IPS DF 6.9 (cell line): ENCODE data around the gene PCBD1.

Experiments
- DNase-seq: peaks from one replicate; pipeline ENCODE4 v3.0.0-alpha.2; 2013; ENCODE audit warnings: low read depth, low spot score
- H3K27ac ChIP-seq: one replicate; pipeline ENCODE4 v1.5.1; 2013; ENCODE audit warnings: low read length, control low read depth
- H3K27me3 ChIP-seq: 2 replicates; pipeline ENCODE4 v1.6.1; 2013; ENCODE audit warnings: mild to moderate bottlenecking, low read length; ENCODE audit not compliant: control insufficient read depth, insufficient read depth
- H3K36me3 ChIP-seq: 2 replicates; pipeline ENCODE4 v1.6.1; 2013; ENCODE audit warnings: low read length; ENCODE audit not compliant: control insufficient read depth, insufficient read depth
- H3K4me1 ChIP-seq: 2 replicates; pipeline ENCODE4 v1.6.1; 2013; ENCODE audit warnings: low read length; ENCODE audit not compliant: control insufficient read depth, insufficient read depth
- H3K4me3 ChIP-seq: 2 replicates; pipeline ENCODE4 v1.5.1; 2013; ENCODE audit warnings: mild to moderate bottlenecking, low read length
- H3K9me3 ChIP-seq: 2 replicates; pipeline ENCODE4 v1.6.1; 2013; ENCODE audit warnings: low read length, inconsistent platforms; ENCODE audit not compliant: control insufficient read depth, insufficient read depth
- WGBS: extraction: QIAGEN DNeasy Blood & Tissue Kit; methylation state at CpG from one replicate; pipeline ENCODE4 v1.1.7; 2013; ENCODE audit warnings: mixed read lengths, missing lambda C conversion rate; ENCODE audit not compliant: insufficient read length, insufficient coverage; 5-methylcytosine and 5-hydroxymethylcytosine counted together

PCBD1 gene

DNA sequence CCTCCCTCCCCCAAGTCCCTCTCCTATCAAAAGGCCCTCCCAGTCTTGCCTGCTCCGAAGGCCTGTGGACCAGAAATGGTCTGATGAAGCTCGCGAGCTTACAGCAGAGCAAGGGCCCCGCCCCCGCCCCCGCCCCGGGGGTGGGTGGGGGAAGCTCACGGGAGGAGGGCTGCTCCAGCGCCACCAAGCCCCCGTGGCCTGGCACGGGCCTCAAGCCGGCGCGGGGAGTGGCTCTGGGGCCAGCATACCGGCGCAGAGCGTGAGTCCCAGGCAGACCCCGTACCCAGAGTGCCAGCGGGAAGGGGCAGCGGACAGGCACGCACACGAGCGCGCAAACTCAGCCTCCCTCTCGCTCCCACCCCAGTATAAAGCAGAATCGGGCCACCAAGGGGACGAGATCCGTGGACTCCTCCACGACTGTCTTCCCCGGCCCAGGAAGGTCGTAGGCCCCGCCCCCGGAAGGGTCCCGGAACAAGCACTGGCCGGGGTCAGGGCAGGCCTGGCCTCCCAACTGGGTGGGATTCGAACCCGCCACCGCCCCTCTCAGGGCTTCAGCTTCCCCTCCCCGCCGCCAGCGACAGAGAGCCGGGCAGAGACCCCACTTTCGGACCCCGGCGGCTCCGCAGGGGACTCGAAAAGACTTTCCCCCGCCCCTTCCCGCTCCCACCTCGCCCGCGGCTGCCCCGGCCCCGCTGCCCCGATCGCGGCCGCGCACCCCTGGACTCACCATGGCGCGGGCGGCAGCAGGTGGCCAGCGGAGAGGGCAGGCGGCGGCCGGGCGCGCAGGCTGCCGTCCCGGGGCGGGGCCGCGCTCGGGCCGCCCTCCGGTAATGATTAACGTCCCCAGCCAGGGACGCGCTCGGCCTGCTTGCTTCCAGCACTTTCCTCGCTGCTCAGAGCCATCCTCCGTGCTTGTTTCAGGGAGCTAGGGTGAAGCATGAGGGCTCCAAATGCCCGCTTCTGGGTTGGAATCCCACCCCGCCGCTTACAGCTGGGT is at the start of gene PCBD1:
Gene PCBD1, minus strand, starts transcription at position 762 of the 997 bp plus-strand sequence. Its CDS starts 32 bp downstream, at position 730.
- no peaks in the 10 kb centered on the region for H3K36me3 ChIP-seq
- H3K4me3 ChIP-seq = peak within 1 kb of the TSS; percentile 67; the same call in 1 of the 2 replicates
- H3K9me3 ChIP-seq = no peaks in the 10 kb centered on the region
- no peak for DNase-seq
- peaks cover 2% of the 10 kb centered on the region; the same call in 1 of the 2 replicates for H3K4me1 ChIP-seq
- no peak within 1 kb of the TSS for H3K27ac ChIP-seq
- WGBS = no CpG with 5 or more reads among the region's 85 CpGs
- H3K27me3 ChIP-seq = no peaks in the 10 kb centered on the region

DNA sequence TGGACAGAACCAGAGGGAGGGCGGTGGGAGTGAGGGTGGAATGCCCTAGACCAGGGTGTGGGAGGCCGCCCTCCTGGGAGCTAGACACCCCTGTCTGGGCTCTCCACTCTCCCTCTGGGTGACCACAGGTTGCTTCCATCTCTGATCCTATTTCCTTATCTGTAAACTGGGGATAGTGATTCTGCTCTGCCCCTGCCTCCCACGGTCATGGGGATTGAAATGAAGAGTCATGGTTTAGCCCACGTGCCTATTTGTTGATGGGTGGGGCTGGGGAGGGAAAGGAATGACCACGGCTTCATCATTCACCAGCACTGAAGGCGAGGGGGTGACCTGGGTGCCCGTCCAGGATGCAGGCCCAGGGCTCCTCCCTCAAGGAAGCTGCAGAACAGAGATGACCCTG is 49.3 kb upstream of the PCBD1 start:
- Histone ChIP-seq H3K27me3 (no peaks in the 10 kb centered on the region), H3K27ac (no peak overlapping the region), H3K4me3 (no peak overlapping the region), H3K9me3 (no peaks in the 10 kb centered on the region), H3K36me3 (no peaks in the 10 kb centered on the region), H3K4me1 (no peaks in the 10 kb centered on the region)
- no CpG with 5 or more reads among the region's 7 CpGs for WGBS
- DNase-seq = no peak

DNA sequence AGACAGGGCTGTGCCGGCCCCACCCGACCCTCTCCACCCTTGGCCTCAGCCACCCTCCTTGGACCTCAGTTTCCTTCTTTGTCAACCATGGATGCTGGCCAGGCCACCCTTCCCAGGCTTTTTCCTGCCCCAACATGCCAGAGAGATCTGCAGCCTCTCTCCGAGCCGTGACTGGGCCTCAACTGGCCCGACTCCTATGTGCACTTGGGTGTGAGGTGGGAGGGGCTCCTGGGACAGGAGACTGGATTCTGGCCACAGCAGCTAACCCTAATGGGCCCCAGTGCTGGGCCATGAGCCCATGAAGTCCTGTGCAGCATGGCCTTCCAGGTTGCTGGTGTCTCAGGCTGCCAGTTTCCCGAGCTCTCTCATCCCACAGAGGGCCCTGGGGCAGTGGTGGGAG is 47.7 kb upstream of the PCBD1 start:
- Histone ChIP-seq H3K4me1 (no peaks in the 10 kb centered on the region), H3K9me3 (no peaks in the 10 kb centered on the region), H3K27ac (no peak overlapping the region), H3K4me3 (no peak overlapping the region), H3K36me3 (no peaks in the 10 kb centered on the region), H3K27me3 (no peaks in the 10 kb centered on the region)
- no CpG with 5 or more reads among the region's 6 CpGs for WGBS
- no peak for DNase-seq

DNA sequence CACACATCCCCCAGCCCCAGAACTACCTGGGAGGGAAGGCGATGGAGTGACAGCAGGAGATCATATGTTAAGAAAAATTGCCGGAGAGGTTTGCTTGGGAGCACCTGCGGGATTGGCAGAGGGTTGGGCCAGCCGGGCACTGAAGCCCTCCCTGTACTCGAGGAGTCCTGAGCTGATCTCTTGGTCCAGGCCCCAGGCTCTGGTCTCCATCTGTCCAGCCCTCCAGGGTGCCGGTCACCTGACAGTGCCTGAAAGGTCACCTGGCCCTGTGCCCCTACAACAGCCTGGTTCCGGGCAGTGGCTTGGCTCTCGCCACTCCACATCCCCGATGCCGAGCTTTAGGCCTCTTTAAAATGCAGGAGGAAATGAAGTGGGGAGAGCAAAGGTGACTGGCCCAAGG is 47.3 kb upstream of the PCBD1 start:
- no peak overlapping the region for H3K4me3 ChIP-seq
- no peak for DNase-seq

DNA sequence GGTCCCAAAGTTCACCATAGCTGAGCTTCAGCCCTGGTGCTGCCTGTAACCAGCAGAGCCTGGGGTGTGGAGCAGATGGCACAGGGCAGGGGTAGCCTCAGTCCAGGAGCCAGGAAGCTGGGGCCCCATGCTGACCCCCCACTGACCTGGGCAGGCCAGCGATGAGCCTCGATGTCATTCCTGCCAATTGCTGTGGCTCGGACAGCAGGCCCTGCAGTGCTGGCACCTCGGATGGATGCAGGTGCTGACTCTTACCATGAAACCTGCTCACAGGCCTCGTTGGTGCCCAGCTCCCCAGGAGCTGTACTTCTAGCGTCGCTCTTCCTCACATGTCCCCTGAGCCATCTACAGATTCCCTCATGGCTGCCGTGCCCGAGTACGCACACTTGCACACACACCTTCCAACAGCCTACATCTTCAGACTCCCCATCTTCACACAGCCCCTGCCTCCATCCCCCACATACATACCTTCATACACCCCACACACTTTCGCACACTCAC is 46.8 kb upstream of the PCBD1 start:
- Histone ChIP-seq H3K9me3 (no peaks in the 10 kb centered on the region), H3K4me3 (no peak overlapping the region), H3K4me1 (no peaks in the 10 kb centered on the region), H3K36me3 (no peaks in the 10 kb centered on the region), H3K27ac (no peak overlapping the region), H3K27me3 (no peaks in the 10 kb centered on the region)
- 100% methylated on average over 1 of the region's 11 CpGs for WGBS
- DNase-seq = no peak

More for the DNA sequence above, 47.3 kb upstream of the PCBD1 start:
- no peak overlapping the region for H3K27ac ChIP-seq
- WGBS = no CpG with 5 or more reads among the region's 10 CpGs
- no peaks in the 10 kb centered on the region for H3K36me3 ChIP-seq
- no peaks in the 10 kb centered on the region for H3K9me3 ChIP-seq
- no peaks in the 10 kb centered on the region for H3K4me1 ChIP-seq
- H3K27me3 ChIP-seq = no peaks in the 10 kb centered on the region

DNA sequence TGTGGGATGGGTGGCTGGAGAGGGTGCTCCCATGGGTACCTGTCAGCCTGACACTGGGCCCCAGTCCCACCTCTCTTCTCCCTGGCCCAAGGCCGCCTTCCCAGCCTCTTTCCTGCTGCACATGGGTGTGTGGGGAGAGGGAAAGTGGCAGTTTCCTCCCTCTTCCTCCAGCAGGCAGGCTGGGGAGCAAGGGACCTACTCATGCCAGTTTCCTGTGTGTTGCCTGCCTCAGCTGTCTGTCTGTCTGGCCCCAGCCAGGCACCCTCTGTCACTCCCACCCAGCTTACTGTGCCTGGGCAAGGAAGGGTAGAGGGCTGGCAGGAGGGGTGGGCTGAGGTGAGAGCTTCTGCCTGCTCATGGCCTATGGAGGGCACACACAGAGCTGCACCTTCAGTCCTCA is 46.3 kb upstream of the PCBD1 start:
- Histone ChIP-seq H3K36me3 (no peaks in the 10 kb centered on the region), H3K27ac (no peak overlapping the region), H3K27me3 (no peaks in the 10 kb centered on the region), H3K9me3 (no peaks in the 10 kb centered on the region), H3K4me3 (no peak overlapping the region), H3K4me1 (no peaks in the 10 kb centered on the region)
- WGBS = no CpG with 5 or more reads among the region's 1 CpG
- DNase-seq = no peak

DNA sequence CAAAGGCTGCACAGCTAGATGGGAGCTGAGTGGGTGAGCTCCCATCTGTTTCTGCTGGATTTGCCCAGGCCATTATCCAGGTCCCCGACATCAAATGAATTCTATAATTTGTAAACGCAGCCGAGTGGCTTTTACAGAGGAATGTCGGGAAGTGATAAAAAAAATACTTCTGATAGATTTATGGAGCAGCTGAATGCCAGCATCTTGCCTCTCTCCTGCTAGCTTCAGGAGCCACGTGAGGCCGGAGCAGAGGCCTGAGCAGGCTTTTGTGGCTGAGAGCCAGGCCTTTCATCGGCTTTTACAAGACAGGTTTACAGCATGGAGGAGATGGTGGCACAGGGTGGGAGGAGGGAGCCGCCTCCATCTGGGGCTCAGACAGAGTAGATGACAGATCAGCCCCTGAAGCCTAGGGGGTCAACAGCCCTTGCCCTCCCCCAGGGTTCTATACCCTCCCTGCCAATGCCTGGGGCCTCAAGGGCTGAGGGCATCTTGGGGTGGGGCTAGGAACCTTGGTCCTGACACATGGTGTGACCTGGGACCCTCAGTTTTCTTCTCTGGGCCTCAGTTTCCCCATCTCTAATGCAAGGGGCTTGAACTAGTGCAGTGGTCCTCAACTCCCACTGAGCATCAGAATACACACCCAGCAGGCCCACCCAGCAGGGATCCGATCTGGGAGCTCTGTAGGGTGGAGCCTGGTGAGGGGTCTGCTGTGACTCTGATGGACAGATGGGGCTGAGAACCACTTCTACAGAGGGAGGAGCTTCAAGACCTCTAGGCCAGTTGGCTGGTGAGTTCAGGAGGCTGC is 44.2 kb upstream of the PCBD1 start:
- H3K4me1 ChIP-seq = no peaks in the 10 kb centered on the region
- no peaks in the 10 kb centered on the region for H3K9me3 ChIP-seq
- WGBS = no CpG with 5 or more reads among the region's 9 CpGs
- no peak overlapping the region for H3K4me3 ChIP-seq
- no peaks in the 10 kb centered on the region for H3K27me3 ChIP-seq
- H3K27ac ChIP-seq = no peak overlapping the region
- H3K36me3 ChIP-seq = no peaks in the 10 kb centered on the region
- DNase-seq = no peak

DNA sequence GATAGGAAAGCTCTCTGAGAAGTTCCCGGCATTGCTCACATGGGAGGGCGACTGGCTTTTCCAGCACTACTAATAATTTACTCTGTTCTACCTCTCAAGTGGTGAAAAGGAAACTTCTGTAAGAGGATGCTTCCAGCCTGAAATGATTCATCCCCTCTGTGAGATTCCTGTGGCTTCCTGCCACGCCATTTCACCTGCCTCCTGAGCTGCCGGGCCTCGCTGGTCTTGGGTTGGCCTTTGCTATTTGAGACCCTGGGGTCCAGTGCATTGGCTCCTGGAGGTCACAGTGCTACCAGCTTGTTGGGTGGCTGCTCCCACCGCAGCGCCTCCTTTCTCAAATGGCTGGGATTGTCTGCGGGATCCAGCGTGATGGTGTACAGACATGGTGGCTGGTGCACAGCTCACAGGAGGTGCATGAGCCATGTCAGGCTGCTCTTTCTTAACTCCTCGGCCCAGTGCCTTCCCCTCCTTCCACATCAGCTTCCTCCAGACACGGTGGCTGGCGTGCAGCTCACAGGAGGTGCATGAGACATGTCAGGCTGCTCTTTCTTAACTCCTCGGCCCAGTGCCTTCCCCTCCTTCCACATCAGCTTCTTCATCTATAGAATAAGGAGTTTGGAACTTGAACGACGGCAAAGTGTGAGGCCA is 42.9 kb upstream of the PCBD1 start:
- Histone ChIP-seq H3K4me3 (no peak overlapping the region), H3K9me3 (no peaks in the 10 kb centered on the region), H3K36me3 (no peaks in the 10 kb centered on the region), H3K27ac (no peak overlapping the region), H3K27me3 (no peaks in the 10 kb centered on the region), H3K4me1 (no peaks in the 10 kb centered on the region)
- no CpG with 5 or more reads among the region's 15 CpGs for WGBS
- no peak for DNase-seq

DNA sequence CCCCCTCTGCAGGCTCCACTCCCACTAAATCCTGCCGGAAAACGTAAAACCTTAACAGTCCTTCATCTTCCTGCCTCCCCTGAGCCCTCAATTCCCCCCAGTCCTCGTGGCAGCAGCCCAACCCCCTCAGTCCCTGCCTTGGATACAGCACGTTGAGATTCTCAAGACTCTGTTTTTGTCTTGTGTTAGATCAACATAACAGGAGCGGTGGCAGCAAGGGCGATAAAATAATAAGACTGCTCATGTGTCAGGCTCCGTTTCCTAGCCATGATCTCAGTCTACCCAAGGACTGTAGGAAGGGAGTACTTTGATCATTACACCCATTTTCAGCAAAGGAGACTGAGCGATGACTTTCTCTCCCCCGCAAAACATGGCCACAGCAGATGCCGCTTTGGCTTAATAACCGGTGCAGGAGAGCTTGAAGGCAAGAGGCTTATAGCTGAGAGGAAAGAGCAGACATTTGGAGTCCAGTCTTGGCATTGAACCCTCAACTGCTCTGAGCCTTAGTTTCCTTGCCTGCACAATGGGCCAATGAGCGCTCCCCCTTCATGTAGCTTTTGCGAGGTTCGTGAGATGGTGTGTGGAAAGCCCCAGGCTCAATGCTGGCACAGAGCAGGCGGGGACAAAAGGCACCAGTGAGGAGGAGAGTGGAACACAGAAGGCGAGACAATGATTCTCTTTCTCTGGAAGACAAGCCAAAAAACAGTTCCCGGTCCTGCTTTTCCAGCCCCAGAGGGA is 42.1 kb upstream of the PCBD1 start:
- no peaks in the 10 kb centered on the region for H3K36me3 ChIP-seq
- no peak overlapping the region for H3K27ac ChIP-seq
- no peaks in the 10 kb centered on the region for H3K4me1 ChIP-seq
- H3K27me3 ChIP-seq = no peaks in the 10 kb centered on the region
- DNase-seq = no peak
- no peaks in the 10 kb centered on the region for H3K9me3 ChIP-seq
- no CpG with 5 or more reads among the region's 17 CpGs for WGBS
- H3K4me3 ChIP-seq = no peak overlapping the region
